GM23338 (cell line): ENCODE results near the gene IDH3A. TPM values are rescaled to one million over a fixed set of nuclear protein-coding genes. Genes with fewer than 3 reads are reported as not detected.

Source experiments
- ATAC-seq: fragments of 200-7000 bp; cut with Tn5 transposase; 3 replicates; pipeline ENCODE4 v1.9.1; 2020
- DNase-seq: peaks from one replicate; pipeline ENCODE4 v3.0.0-alpha.2; 2015; ENCODE audit warnings: low spot score
- H2AFZ ChIP-seq: fragments of 200-600 bp; sonication (generic); 2 replicates; pipeline ENCODE4 v1.8.0; 2016; ENCODE audit warnings: antibody characterized with exemption, mild to moderate bottlenecking, moderate library complexity
- H3F3A ChIP-seq: fragments of 200-600 bp; sonication (generic); replicated peaks from 2 replicates; pipeline ENCODE4 v1.8.0; 2017; ENCODE audit warnings: antibody characterized with exemption, mixed run types, low read depth
- H3K27ac ChIP-seq: fragments of 200-600 bp; sonication (generic); 2 replicates; pipeline ENCODE4 v1.6.1; 2016; ENCODE audit warnings: low read depth
- H3K27me3 ChIP-seq: fragments of 200-600 bp; sonication (generic); 2 replicates; pipeline ENCODE4 v1.8.0; 2016; ENCODE audit warnings: mild to moderate bottlenecking, mixed run types, moderate library complexity; ENCODE audit not compliant: insufficient read depth
- H3K36me3 ChIP-seq: fragments of 200-600 bp; sonication (generic); 2 replicates; pipeline ENCODE4 v1.8.0; 2016; ENCODE audit warnings: mild to moderate bottlenecking; ENCODE audit not compliant: insufficient read depth
- H3K4me1 ChIP-seq: fragments of 200-600 bp; sonication (generic); 2 replicates; pipeline ENCODE4 v1.8.0; 2016; ENCODE audit warnings: mild to moderate bottlenecking, moderate library complexity; ENCODE audit not compliant: insufficient read depth
- H3K4me2 ChIP-seq: fragments of 200-600 bp; sonication (generic); 2 replicates; pipeline ENCODE4 v1.7.1; 2017; ENCODE audit warnings: mixed run types
- H3K4me3 ChIP-seq: fragments of 200-600 bp; sonication (generic); 2 replicates; pipeline ENCODE4 v1.6.1; 2016; ENCODE audit warnings: mixed run types
- H3K79me2 ChIP-seq: fragments of 200-600 bp; sonication (generic); replicated peaks from 2 replicates; pipeline ENCODE4 v1.8.0; 2017; ENCODE audit warnings: mild to moderate bottlenecking; ENCODE audit not compliant: insufficient read depth
- H3K9me2 ChIP-seq: fragments of 200-600 bp; sonication (generic); 2 replicates; pipeline ENCODE4 v1.8.0; 2017; ENCODE audit not compliant: insufficient read depth
- H4K20me1 ChIP-seq: fragments of 200-600 bp; sonication (generic); replicated peaks from 2 replicates; pipeline ENCODE4 v1.8.0; 2017; ENCODE audit warnings: mild to moderate bottlenecking; ENCODE audit not compliant: insufficient read depth
- H3K27ac Mint-ChIP-seq: 2 replicates; pipeline ENCODE4 v1.8.0; 2020; ENCODE audit warnings: inconsistent platforms, mild to moderate bottlenecking, moderate library complexity, mixed read lengths
- H3K27me3 Mint-ChIP-seq: 3 replicates; pipeline ENCODE4 v1.8.0; 2022; ENCODE audit warnings: low read depth, mild to moderate bottlenecking, moderate library complexity, mixed read lengths, inconsistent platforms; ENCODE audit not compliant: insufficient read depth, poor library complexity
- H3K36me3 Mint-ChIP-seq: 3 replicates; pipeline ENCODE4 v1.8.0; 2021; ENCODE audit warnings: low read depth, mild to moderate bottlenecking, inconsistent platforms, moderate library complexity, mixed read lengths
- H3K4me1 Mint-ChIP-seq: 3 replicates; pipeline ENCODE4 v1.8.0; 2020; ENCODE audit warnings: mild to moderate bottlenecking, inconsistent platforms, mixed read lengths
- H3K4me3 Mint-ChIP-seq: 3 replicates; pipeline ENCODE4 v1.8.0; 2021; ENCODE audit warnings: moderate library complexity, mild to moderate bottlenecking, inconsistent platforms, mixed read lengths
- H3K9me3 Mint-ChIP-seq: 3 replicates; pipeline ENCODE4 v1.8.0; 2020; ENCODE audit warnings: moderate library complexity, mild to moderate bottlenecking, inconsistent platforms, mixed read lengths
- CREB1 ChIP-seq: fragments of 250-450 bp; sonication (Bioruptor Pico); IDR thresholded peaks from 2 replicates; pipeline ENCODE4 v1.5.0; 2020; ENCODE audit warnings: low read depth, mild to moderate bottlenecking, moderate library complexity
- NANOG ChIP-seq: IDR thresholded peaks from 2 replicates; pipeline ENCODE4 v1.6.1; 2016; ENCODE audit warnings: antibody characterized with exemption, borderline replicate concordance
- POLR2AphosphoS5 ChIP-seq: IDR thresholded peaks from 2 replicates; pipeline ENCODE4 v1.6.1; 2016; ENCODE audit warnings: antibody characterized with exemption, low read depth
- ZNF331 ChIP-seq: fragments of 250-450 bp; sonication (Bioruptor Pico); IDR thresholded peaks from 2 replicates; pipeline ENCODE4 v1.5.0; 2020; ENCODE audit warnings: low read depth, mild to moderate bottlenecking, moderate library complexity
- ZNF462 ChIP-seq: fragments of 250-450 bp; sonication (Bioruptor Pico); IDR thresholded peaks from 2 replicates; pipeline ENCODE4 v1.5.0; 2020; ENCODE audit warnings: mild to moderate bottlenecking, moderate library complexity
- polyA plus RNA-seq: library from polyadenylated mRNA; unstranded; fragments of >200 nt; fragmentation: Nextera tagmentation; extraction: Ambion mirVana; gene quantifications from 2 replicates; pipeline ENCODE4 v1.2.1, GENCODE V29; 2016
- total RNA-seq: library from RNA; depleted of rRNA; stranded (reverse); fragments of >200 nt; shearing (Covaris generic); gene quantifications from 2 replicates; pipeline ENCODE4 v1.2.3, GENCODE V29; 2014

Gene IDH3A
- total and polyA plus RNA-seq, 2 experiments from 2014 or later = 24.1 to 41.6 TPM

- no peak for DNase-seq
- H3K27ac ChIP-seq = no peak overlapping the region
- no peaks in the 10 kb centered on the region for H4K20me1 ChIP-seq
- Mint-ChIP-seq H3K36me3 (peaks cover 57% of the 10 kb centered on the region), H3K27ac (no peak overlapping the region), H3K4me1 (no peaks in the 10 kb centered on the region), H3K9me3 (no peaks in the 10 kb centered on the region), H3K4me3 (no peak overlapping the region), H3K27me3 (no peaks in the 10 kb centered on the region)
- H3K4me1 ChIP-seq = no peaks in the 10 kb centered on the region
- no peak overlapping the region for H3K4me2 ChIP-seq
- H3F3A ChIP-seq = no peaks in the 10 kb centered on the region
- no peaks in the 10 kb centered on the region for H3K27me3 ChIP-seq
- H3K4me3 ChIP-seq = no peak overlapping the region
- no peak for TF ChIP-seq ZNF462 (CRISPR knock-in tag)
- no peak for TF ChIP-seq CREB1 (CRISPR knock-in tag)
- TF ChIP-seq ZNF331 (CRISPR knock-in tag) = no peak
- TF ChIP-seq NANOG = no peak
- no peak for TF ChIP-seq POLR2AphosphoS5
- ATAC-seq = no peak
- no peaks in the 10 kb centered on the region for H3K9me2 ChIP-seq
- H2AFZ ChIP-seq = no peak overlapping the region
- H3K79me2 ChIP-seq = no peaks in the 10 kb centered on the region
- peaks cover 19% of the 10 kb centered on the region for H3K36me3 ChIP-seq
Observed at GRCh38 chr15:78168608-78169007, 19.4 kb downstream of the IDH3A start.
